ENCODE results near the gene PPP4R4. TPM values are rescaled to one million over a fixed set of nuclear protein-coding genes. Genes with fewer than 3 reads are reported as not detected.
A peak's percentile ranks its signal among the peaks of the same experiment; 100 is the strongest.

Gene PPP4R4
- polyA plus RNA-seq, 1 of the 3 experiments (the other 2 are of a cell fraction) = 2.5 TPM

DNA sequence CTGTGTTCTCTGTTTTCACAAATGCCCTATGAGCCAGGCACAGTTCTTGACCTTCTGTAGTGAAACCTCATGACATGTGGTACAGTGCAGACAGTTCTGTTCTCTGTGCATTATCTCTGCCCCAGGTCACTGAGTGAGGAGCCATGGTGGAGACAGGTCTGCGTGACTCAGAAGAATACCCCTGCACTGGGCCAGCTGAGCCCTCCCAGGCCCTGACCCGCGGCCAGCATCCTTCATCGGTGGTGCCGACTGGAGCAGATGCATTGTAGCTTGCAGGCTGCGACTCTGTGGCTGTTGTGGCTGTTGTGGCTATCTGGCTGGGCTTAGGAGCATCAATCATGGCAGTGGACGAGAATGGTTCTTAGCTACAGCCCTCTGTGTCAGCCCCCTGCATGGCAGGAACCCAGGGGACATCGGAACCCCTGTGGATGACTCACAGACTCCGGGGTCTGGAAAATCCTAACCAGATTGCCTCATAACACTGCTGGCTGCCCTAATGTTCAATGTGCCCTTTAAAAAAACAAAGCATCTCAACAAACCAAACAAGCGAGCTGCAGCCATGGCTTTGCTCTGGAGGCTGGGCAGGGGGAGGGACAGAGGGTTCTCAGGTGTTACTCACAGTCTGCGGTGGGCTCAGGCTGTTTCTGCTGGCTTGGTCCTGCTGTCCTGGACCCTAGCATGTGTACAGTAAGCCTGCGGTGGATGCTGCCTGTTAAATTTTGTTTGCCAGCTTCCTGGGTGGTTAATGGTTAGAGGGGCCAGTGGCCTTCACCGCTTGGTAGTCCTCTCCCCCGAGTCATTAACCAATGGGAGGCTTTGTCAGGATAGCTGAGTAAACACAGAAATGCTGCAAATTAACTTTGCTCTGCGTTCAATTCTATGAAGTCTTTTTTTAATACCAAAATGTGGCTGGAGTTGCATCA lies 148.8 kb downstream of the PPP4R4 start, which contains the start of gene SERPINA6:
TSS of gene SERPINA6 (minus strand) at position 689 of the 923 bp plus-strand sequence. CDS start 8,688 bp downstream, outside the sequence.
- CTCF ChIA-PET = no interaction called here
- Histone ChIP-seq H3K4me3 (ENCODE audit: low read depth in 2 of 2, low read length in 1 of 2) (peak within 1 kb of the TSS; percentile 23 to 25), H3K4me1 (ENCODE audit: control insufficient read depth in 1 of 2, insufficient read depth in 2 of 2, low read depth in 1 of 2, low read length in 1 of 2) (peaks cover 0 to 6% of the 10 kb centered on the region in 2 experiments; a peak in 2 of 4 replicates), H3K4me2 (peak within 1 kb of the TSS; percentile 68), H3F3A (replicated peaks; ENCODE audit: insufficient read depth) (peaks cover 19% of the 10 kb centered on the region), H3K36me3 (replicated peaks in 1 of 2; ENCODE audit: control insufficient read depth in 1 of 2, insufficient read depth in 2 of 2, low read length in 1 of 2) (no peaks in the 10 kb centered on the region), H3K27me3 (ENCODE audit: insufficient read depth) (no peaks in the 10 kb centered on the region), H3K79me2 (ENCODE audit: insufficient read depth) (no peaks in the 10 kb centered on the region), H4K20me1 (ENCODE audit: insufficient read depth) (no peaks in the 10 kb centered on the region), H3K9me3 (peaks cover 7% of the 10 kb centered on the region; the same call in 1 of the 2 replicates), H3K27ac (ENCODE audit: low read depth in 2 of 2, low read length in 1 of 2) (peak within 1 kb of the TSS in 1 of 2 experiments; percentile 70; a peak in 2 of 4 replicates), H2AFZ (ENCODE audit: low read depth) (peak within 1 kb of the TSS; percentile 89), H3K9me2 (no peaks in the 10 kb centered on the region), H3K9ac (peak within 1 kb of the TSS; percentile 22; the same call in 1 of the 2 replicates)
- POLR2A ChIA-PET = no interaction called here
- 10% methylated on average over 7 of the region's 15 CpGs for WGBS (ENCODE audit: low lambda C conversion rate)
- peak; percentile 29 for DNase-seq
- TF ChIP-seq, protein P1, sequence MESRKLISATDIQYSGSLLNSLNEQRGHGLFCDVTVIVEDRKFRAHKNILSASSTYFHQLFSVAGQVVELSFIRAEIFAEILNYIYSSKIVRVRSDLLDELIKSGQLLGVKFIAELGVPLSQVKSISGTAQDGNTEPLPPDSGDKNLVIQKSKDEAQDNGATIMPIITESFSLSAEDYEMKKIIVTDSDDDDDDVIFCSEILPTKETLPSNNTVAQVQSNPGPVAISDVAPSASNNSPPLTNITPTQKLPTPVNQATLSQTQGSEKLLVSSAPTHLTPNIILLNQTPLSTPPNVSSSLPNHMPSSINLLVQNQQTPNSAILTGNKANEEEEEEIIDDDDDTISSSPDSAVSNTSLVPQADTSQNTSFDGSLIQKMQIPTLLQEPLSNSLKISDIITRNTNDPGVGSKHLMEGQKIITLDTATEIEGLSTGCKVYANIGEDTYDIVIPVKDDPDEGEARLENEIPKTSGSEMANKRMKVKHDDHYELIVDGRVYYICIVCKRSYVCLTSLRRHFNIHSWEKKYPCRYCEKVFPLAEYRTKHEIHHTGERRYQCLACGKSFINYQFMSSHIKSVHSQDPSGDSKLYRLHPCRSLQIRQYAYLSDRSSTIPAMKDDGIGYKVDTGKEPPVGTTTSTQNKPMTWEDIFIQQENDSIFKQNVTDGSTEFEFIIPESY (IDR thresholded peaks at IDR 0.05; ENCODE audit: borderline replicate concordance, low read depth) = no peak
- TF ChIP-seq, protein P2, sequence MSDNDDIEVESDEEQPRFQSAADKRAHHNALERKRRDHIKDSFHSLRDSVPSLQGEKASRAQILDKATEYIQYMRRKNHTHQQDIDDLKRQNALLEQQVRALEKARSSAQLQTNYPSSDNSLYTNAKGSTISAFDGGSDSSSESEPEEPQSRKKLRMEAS (IDR thresholded peaks at IDR 0.05; ENCODE audit: low read depth) = peak; percentile 62; the same call in 1 of the 2 replicates
- TF ChIP-seq NFIC (IDR thresholded peaks at IDR 0.05; ENCODE audit: borderline replicate concordance) = peak; percentile 13; the same call in 1 of the 2 replicates
- TF ChIP-seq, protein P3, sequence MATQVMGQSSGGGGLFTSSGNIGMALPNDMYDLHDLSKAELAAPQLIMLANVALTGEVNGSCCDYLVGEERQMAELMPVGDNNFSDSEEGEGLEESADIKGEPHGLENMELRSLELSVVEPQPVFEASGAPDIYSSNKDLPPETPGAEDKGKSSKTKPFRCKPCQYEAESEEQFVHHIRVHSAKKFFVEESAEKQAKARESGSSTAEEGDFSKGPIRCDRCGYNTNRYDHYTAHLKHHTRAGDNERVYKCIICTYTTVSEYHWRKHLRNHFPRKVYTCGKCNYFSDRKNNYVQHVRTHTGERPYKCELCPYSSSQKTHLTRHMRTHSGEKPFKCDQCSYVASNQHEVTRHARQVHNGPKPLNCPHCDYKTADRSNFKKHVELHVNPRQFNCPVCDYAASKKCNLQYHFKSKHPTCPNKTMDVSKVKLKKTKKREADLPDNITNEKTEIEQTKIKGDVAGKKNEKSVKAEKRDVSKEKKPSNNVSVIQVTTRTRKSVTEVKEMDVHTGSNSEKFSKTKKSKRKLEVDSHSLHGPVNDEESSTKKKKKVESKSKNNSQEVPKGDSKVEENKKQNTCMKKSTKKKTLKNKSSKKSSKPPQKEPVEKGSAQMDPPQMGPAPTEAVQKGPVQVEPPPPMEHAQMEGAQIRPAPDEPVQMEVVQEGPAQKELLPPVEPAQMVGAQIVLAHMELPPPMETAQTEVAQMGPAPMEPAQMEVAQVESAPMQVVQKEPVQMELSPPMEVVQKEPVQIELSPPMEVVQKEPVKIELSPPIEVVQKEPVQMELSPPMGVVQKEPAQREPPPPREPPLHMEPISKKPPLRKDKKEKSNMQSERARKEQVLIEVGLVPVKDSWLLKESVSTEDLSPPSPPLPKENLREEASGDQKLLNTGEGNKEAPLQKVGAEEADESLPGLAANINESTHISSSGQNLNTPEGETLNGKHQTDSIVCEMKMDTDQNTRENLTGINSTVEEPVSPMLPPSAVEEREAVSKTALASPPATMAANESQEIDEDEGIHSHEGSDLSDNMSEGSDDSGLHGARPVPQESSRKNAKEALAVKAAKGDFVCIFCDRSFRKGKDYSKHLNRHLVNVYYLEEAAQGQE (IDR thresholded peaks at IDR 0.05; ENCODE audit: low read depth, low read length) = no peak
- TF ChIP-seq MEF2A (IDR thresholded peaks at IDR 0.05; ENCODE audit: borderline replicate concordance, low read depth) = no peak
- TF ChIP-seq SIN3A (IDR thresholded peaks at IDR 0.05; ENCODE audit: borderline replicate concordance, low read depth, low read length) = no peak
- TF ChIP-seq FOXJ3 (CRISPR knock-in tag; IDR thresholded peaks at IDR 0.05) = no peak
- TF ChIP-seq RCOR1 (IDR thresholded peaks at IDR 0.05; ENCODE audit: low read length) = no peak
- TF ChIP-seq FOSL2 (IDR thresholded peaks at IDR 0.05; ENCODE audit: borderline replicate concordance, low read depth) = peak; percentile 72; the same call in 1 of the 2 replicates
- TF ChIP-seq GABPA (IDR thresholded peaks at IDR 0.05; ENCODE audit: low read depth) = no peak
- TF ChIP-seq POLR2AphosphoS5 (IDR thresholded peaks at IDR 0.05; ENCODE audit: low read depth, low read length) = no peak
- no peak for TF ChIP-seq GATA2 (CRISPR knock-in tag; IDR thresholded peaks at IDR 0.05)
- no peak for TF ChIP-seq YY1 (IDR thresholded peaks at IDR 0.05; ENCODE audit: low read depth)
- TF ChIP-seq TEAD4 (IDR thresholded peaks at IDR 0.05; ENCODE audit: borderline replicate concordance, insufficient read depth) = no peak
- no peak for TF ChIP-seq SMC3 (IDR thresholded peaks at IDR 0.05; ENCODE audit: low read depth, low read length)
- TF ChIP-seq MXI1 (IDR thresholded peaks at IDR 0.05; ENCODE audit: low read depth, low read length) = no peak
- TF ChIP-seq, protein P4, sequence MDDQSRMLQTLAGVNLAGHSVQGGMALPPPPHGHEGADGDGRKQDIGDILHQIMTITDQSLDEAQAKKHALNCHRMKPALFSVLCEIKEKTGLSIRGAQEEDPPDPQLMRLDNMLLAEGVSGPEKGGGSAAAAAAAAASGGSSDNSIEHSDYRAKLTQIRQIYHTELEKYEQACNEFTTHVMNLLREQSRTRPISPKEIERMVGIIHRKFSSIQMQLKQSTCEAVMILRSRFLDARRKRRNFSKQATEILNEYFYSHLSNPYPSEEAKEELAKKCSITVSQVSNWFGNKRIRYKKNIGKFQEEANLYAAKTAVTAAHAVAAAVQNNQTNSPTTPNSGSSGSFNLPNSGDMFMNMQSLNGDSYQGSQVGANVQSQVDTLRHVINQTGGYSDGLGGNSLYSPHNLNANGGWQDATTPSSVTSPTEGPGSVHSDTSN (IDR thresholded peaks at IDR 0.05) = peak; percentile 70
- peak; percentile 39 for TF ChIP-seq JUND (IDR thresholded peaks at IDR 0.05)
- no peak for TF ChIP-seq TAF1 (IDR thresholded peaks at IDR 0.05; ENCODE audit: borderline replicate concordance, low read depth, low read length)
- 0 out of 2 replicates have a peak, but pooled peaks have one; percentile 38 for TF ChIP-seq FOXM1 (IDR thresholded peaks at IDR 0.05; ENCODE audit: low read depth)
- TF ChIP-seq RAD21 (IDR thresholded peaks at IDR 0.05; ENCODE audit: low read length) = no peak
- peak; percentile 80 for TF ChIP-seq TCF12 (IDR thresholded peaks at IDR 0.05)
- no peak for TF ChIP-seq RXRA (IDR thresholded peaks at IDR 0.05; ENCODE audit: borderline replicate concordance, low read depth)
- TF ChIP-seq CHD2 (IDR thresholded peaks at IDR 0.05; ENCODE audit: low read length, partially characterized antibody) = no peak
- TF ChIP-seq, protein P5, sequence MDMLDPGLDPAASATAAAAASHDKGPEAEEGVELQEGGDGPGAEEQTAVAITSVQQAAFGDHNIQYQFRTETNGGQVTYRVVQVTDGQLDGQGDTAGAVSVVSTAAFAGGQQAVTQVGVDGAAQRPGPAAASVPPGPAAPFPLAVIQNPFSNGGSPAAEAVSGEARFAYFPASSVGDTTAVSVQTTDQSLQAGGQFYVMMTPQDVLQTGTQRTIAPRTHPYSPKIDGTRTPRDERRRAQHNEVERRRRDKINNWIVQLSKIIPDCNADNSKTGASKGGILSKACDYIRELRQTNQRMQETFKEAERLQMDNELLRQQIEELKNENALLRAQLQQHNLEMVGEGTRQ (IDR thresholded peaks at IDR 0.05; ENCODE audit: borderline replicate concordance, low read depth, low read length) = no peak
